PC-9 (cell line): ENCODE measurements around the gene DIDO1.

Experiments
- CTCF ChIP-seq: fragments of 200-600 bp; sonication (generic); conservative IDR thresholded peaks from 2 replicates; pipeline ENCODE4 v1.6.1; 2017; ENCODE audit warnings: mixed run types, antibody characterized with exemption, mild to moderate bottlenecking, moderate library complexity
- EZH2 ChIP-seq: fragments of 200-600 bp; sonication (generic); IDR thresholded peaks from 2 replicates; pipeline ENCODE4 v1.8.0; 2017; ENCODE audit warnings: antibody characterized with exemption, low read depth

GRCh38 chr20:62885896-62886708 is 40.2 kb downstream of the DIDO1 start:
- no peak for TF ChIP-seq CTCF
- no peak for TF ChIP-seq EZH2
